Measurements from ENCODE around the gene BABAM2. TPM values are rescaled to one million over a fixed set of nuclear protein-coding genes. Genes with fewer than 3 reads are reported as not detected.
A peak's percentile ranks its signal among the peaks of the same experiment; 100 is the strongest.

Gene BABAM2
- total and polyA plus RNA-seq, 10 of the 15 experiments (the other 5 are each of a cell fraction or from before 2014, with no cell fraction given), result 30.7 to 59.9 (median 44.5) TPM

DNA sequence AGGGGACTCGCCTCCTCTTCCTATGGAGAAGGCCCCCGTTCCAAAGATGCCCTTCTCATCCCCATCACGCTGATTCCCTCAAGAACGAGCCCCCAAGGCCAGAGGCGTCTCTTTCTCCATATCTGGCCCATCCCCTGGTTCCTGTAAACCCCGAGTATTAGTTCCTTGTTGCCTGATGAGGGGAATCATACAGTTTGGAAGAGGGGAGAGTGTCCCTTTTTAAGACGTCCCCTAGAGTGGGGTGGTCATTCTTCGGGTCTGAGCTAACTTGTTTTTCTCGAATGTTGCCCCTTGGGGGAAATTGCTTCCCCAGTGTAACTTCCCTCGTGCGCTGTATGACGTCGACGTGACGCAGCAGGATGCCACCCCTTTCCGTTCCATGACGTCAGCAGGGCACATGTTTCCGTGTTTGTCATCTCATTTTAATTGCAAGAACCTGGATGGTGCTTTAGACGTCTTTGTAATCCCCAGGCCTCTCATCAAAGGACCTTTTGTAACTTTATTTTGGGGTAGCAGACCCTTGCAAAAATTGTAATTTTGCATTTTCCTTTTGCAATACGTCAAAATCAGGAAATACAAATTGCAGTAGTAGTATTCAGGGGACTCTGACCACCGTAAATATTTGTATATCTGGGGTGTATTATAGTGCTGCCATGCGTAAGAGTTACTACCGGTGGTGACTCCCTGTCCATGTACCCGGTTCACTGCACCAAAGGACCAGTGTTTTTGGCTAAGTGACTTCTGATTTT lies 569 bp downstream of the BABAM2 start (continued):
- peak; percentile 45; the same call in 1 of the 2 replicates for TF ChIP-seq MTA2 (IDR thresholded peaks at IDR 0.05; ENCODE audit: low read depth)
- TF ChIP-seq MXI1 (IDR thresholded peaks at IDR 0.05; ENCODE audit: low read depth, low read length), result peak; percentile 42; the same call in 1 of the 2 replicates
- no peak for TF ChIP-seq ZNF24 (IDR thresholded peaks at IDR 0.05)
- TF ChIP-seq SRF (IDR thresholded peaks at IDR 0.05; ENCODE audit: low read depth in 2 of 2, low read length in 2 of 2), result no peak
- TF ChIP-seq ZNF274 (IDR thresholded peaks at IDR 0.05; ENCODE audit: insufficient read depth, insufficient read length), result no peak
- TF ChIP-seq, protein P1, sequence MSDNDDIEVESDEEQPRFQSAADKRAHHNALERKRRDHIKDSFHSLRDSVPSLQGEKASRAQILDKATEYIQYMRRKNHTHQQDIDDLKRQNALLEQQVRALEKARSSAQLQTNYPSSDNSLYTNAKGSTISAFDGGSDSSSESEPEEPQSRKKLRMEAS (IDR thresholded peaks at IDR 0.05; ENCODE audit: low read depth, low read length), result peak; percentile 70; the same call in 1 of the 2 replicates
- no peak for TF ChIP-seq ZNF207 (IDR thresholded peaks at IDR 0.05; ENCODE audit: borderline replicate concordance)
- TF ChIP-seq, protein P2, sequence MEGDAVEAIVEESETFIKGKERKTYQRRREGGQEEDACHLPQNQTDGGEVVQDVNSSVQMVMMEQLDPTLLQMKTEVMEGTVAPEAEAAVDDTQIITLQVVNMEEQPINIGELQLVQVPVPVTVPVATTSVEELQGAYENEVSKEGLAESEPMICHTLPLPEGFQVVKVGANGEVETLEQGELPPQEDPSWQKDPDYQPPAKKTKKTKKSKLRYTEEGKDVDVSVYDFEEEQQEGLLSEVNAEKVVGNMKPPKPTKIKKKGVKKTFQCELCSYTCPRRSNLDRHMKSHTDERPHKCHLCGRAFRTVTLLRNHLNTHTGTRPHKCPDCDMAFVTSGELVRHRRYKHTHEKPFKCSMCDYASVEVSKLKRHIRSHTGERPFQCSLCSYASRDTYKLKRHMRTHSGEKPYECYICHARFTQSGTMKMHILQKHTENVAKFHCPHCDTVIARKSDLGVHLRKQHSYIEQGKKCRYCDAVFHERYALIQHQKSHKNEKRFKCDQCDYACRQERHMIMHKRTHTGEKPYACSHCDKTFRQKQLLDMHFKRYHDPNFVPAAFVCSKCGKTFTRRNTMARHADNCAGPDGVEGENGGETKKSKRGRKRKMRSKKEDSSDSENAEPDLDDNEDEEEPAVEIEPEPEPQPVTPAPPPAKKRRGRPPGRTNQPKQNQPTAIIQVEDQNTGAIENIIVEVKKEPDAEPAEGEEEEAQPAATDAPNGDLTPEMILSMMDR (IDR thresholded peaks at IDR 0.05 in 2 of 3, conservative IDR thresholded peaks at IDR 0.05 in 1 of 3; ENCODE audit: control insufficient read depth in 2 of 3, extremely low read depth in 1 of 3, insufficient read depth in 1 of 3, low read depth in 3 of 3, low read length in 3 of 3), result no peak
- TF ChIP-seq CHD1 (IDR thresholded peaks at IDR 0.05; ENCODE audit: low read depth, low read length), result 0 out of 2 replicates have a peak, but pooled peaks have one; percentile 46
- TF ChIP-seq GABPA (IDR thresholded peaks at IDR 0.05; ENCODE audit: low read depth), result peak; percentile 86
